ENCODE measurements around the gene ITPR1.

- no peak for TF ChIP-seq CTCF (IDR thresholded peaks at IDR 0.05)
- no peak for TF ChIP-seq POLR2A (IDR thresholded peaks at IDR 0.05)
Observed at GRCh38 chr3:4596612-4597011, 103.5 kb downstream of the ITPR1 start.
